ENCODE results near the gene FGF12. TPM values are rescaled to one million over a fixed set of nuclear protein-coding genes. Genes with fewer than 3 reads are reported as not detected.

FGF12 gene
- total and polyA plus RNA-seq, 11 donors = 21.8 to 420 (median 265) TPM

DNA sequence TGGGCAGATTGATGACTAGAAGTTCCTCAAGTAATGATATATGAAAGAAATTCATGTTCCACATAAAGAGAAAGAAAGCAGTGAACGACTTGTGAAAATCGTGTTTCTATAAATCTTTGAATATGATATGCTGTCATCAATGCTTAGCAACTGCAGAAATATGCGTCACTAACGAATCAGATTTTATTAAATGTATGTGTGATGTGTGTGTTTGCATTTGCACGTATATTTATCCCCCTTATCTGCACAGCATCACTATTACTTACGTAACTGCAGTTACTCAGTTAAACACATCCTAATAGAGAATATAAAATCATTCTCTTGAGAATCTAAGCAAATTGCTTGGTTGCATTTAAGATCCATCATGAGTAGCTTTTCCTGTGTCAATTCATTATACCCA is 468.6 kb downstream of the FGF12 start:
- H3K36me3 ChIP-seq = no peaks in the 10 kb centered on the region
- DNase-seq (no peak), ATAC-seq (no peak)
- H3K27ac ChIP-seq = no peak overlapping the region
- intact Hi-C loops (cut with DNase I) = no loop called here
- no peaks in the 10 kb centered on the region for H3K27me3 ChIP-seq
- H3K9me3 ChIP-seq = no peaks in the 10 kb centered on the region
- H3K4me1 ChIP-seq = peaks cover 0 to 12% (median 0%) of the 10 kb centered on the region in 12 donors
- TF ChIP-seq POLR2A (IDR thresholded peaks at IDR 0.05) (no peak), CTCF (IDR thresholded peaks at IDR 0.05) (no peak)
- no peak overlapping the region for H3K4me3 ChIP-seq
- 73 to 91% (median 82%) methylated on average over 6 of the region's 6 CpGs for WGBS, 4 donors

DNA sequence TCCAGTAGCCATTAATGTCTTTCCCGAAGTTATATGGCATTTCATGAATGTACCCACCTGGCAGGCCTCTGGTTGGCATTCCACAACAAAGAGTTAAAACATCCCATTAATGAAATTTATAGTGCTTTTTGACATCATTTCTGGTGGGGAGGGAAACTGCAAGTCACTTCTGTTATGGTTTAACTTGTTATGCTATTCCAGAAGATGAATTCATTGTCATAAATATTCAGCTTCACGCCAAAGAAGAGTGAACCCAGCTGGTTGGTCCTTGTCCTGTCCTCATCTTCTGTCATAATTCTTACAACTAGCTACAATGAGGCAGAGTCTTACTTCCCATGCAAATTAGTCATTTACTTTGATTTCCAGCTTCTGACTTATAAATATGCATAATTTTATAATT is 471.5 kb downstream of the FGF12 start:
- no peaks in the 10 kb centered on the region for H3K36me3 ChIP-seq

GRCh38 chr3:192253138-192253887 is 474.0 kb downstream of the FGF12 start:
- intact Hi-C loops (cut with DNase I) = no loop called here
- no peaks in the 10 kb centered on the region for H3K36me3 ChIP-seq
- no peaks in the 10 kb centered on the region for H3K9me3 ChIP-seq
- peak overlapping the region in 3 of 12 donors; percentile 9 to 27 (median 17) for H3K27ac ChIP-seq
- ATAC-seq = peak in 2 of 4 donors; percentile 24 to 34
- peak overlapping the region in 1 of 12 donors; percentile 15 for H3K4me3 ChIP-seq
- H3K27me3 ChIP-seq = no peaks in the 10 kb centered on the region
- DNase-seq = no peak
- WGBS, 4 donors = 45 to 57% (median 49%) methylated on average over 3 of the region's 3 CpGs
- TF ChIP-seq POLR2A (IDR thresholded peaks at IDR 0.05) (no peak), CTCF (IDR thresholded peaks at IDR 0.05) (no peak)
- H3K4me1 ChIP-seq = peaks cover 0 to 4% (median 0%) of the 10 kb centered on the region in 12 donors

More for the DNA sequence above, 471.5 kb downstream of the FGF12 start:
- Histone ChIP-seq H3K4me3 (no peak overlapping the region), H3K27ac (no peak overlapping the region), H3K9me3 (no peaks in the 10 kb centered on the region), H3K4me1 (peaks cover 0 to 12% (median under 1%) of the 10 kb centered on the region in 12 donors), H3K27me3 (no peaks in the 10 kb centered on the region)
- DNase-seq (no peak), ATAC-seq (no peak)
- WGBS, 4 donors = 80 to 87% (median 84%) methylated on average over 2 of the region's 2 CpGs
- intact Hi-C loops (cut with DNase I) = no loop called here
- TF ChIP-seq POLR2A (IDR thresholded peaks at IDR 0.05) = no peak
- no peak for TF ChIP-seq CTCF (IDR thresholded peaks at IDR 0.05)

DNA sequence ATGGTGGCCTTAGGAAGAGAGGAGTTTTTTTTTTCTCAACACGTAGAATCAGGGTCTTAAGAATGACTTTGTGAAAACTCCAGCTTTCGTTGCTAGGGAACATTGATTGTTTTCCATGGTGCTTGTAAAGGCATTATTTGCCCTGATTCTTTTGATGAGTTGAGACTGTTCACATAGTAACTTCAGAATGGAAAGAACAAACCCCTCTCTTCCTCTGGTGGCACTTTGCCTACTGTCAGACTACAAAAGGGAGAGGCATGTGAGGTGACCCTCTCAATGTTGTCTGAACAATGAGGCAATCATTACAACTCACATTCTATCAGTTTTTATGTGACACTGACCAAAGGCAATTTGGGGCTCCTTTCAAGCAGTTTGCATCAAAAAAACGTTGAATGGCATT is 477.8 kb downstream of the FGF12 start:
- no peak overlapping the region for H3K27ac ChIP-seq
- ATAC-seq (no peak), DNase-seq (no peak)
- TF ChIP-seq CTCF (IDR thresholded peaks at IDR 0.05) (no peak), POLR2A (IDR thresholded peaks at IDR 0.05) (no peak)
- H3K36me3 ChIP-seq = no peaks in the 10 kb centered on the region
- intact Hi-C loops (cut with DNase I) = no loop called here
- 74 to 83% (median 76%) methylated on average over 3 of the region's 3 CpGs for WGBS, 4 donors
- no peaks in the 10 kb centered on the region for H3K27me3 ChIP-seq
- H3K4me1 ChIP-seq = peaks cover 0 to 6% (median 0%) of the 10 kb centered on the region in 12 donors
- no peaks in the 10 kb centered on the region for H3K9me3 ChIP-seq
- no peak overlapping the region for H3K4me3 ChIP-seq
